Natural killer cell (primary cell): Measurements from ENCODE around the gene SDC3. TPM values are rescaled to one million over a fixed set of nuclear protein-coding genes. Genes with fewer than 3 reads are reported as not detected.

Source experiments
- ATAC-seq, 3 donors: fragments of 150-1000 bp in 2 of 3; fragments of 200-7000 bp in 1 of 3; cut with Tn5 transposase; 1 replicate in 1 of 3; 2 replicates in 2 of 3; pipeline ENCODE4 v1.10.0; 2021; ENCODE audit warnings: mild to moderate bottlenecking in 2 of 3, moderate library complexity in 2 of 3
- DNase-seq, 2 donors: peaks; one replicate each; pipeline versions ENCODE4 v3.0.0 to v3.0.0-alpha.2; 2013 to 2021; ENCODE audit warnings: mixed read lengths in 1 of 2
- H3K27ac ChIP-seq: one replicate; pipeline ENCODE4 v1.5.1; 2013; ENCODE audit warnings: mild to moderate bottlenecking, low read length
- H3K27me3 ChIP-seq: one replicate; pipeline ENCODE4 v1.6.1; 2013; ENCODE audit warnings: low read length; ENCODE audit not compliant: control insufficient read depth, insufficient read depth
- H3K36me3 ChIP-seq: one replicate; pipeline ENCODE4 v1.6.1; 2013; ENCODE audit warnings: low read length; ENCODE audit not compliant: control insufficient read depth, insufficient read depth
- H3K4me1 ChIP-seq: one replicate; pipeline ENCODE4 v1.6.1; 2013; ENCODE audit warnings: low read length; ENCODE audit not compliant: control insufficient read depth, insufficient read depth
- H3K4me3 ChIP-seq: one replicate; pipeline ENCODE4 v1.5.1; 2013; ENCODE audit warnings: low read length
- H3K9me3 ChIP-seq: one replicate; pipeline ENCODE4 v1.6.1; 2013; ENCODE audit warnings: low read length; ENCODE audit not compliant: control insufficient read depth, insufficient read depth
- H3K27ac Mint-ChIP-seq, 2 donors: one replicate each; pipeline ENCODE4 v1.8.0; 2022; ENCODE audit warnings: mild to moderate bottlenecking in 2 of 2, mixed read lengths in 2 of 2, moderate library complexity in 1 of 2
- H3K27me3 Mint-ChIP-seq, 2 donors: one replicate each; pipeline ENCODE4 v1.8.0; 2022; ENCODE audit warnings: low read depth in 2 of 2, mixed read lengths in 2 of 2
- H3K36me3 Mint-ChIP-seq: one replicate; pipeline ENCODE4 v1.8.0; 2022; ENCODE audit warnings: mixed read lengths
- H3K4me1 Mint-ChIP-seq, 2 donors: one replicate each; pipeline ENCODE4 v1.8.0; 2022; ENCODE audit warnings: mixed read lengths in 2 of 2
- H3K4me3 Mint-ChIP-seq: one replicate; pipeline ENCODE4 v1.8.0; 2022; ENCODE audit warnings: mild to moderate bottlenecking, moderate library complexity, mixed read lengths
- H3K9me3 Mint-ChIP-seq, 2 donors: one replicate each; pipeline ENCODE4 v1.8.0; 2022; ENCODE audit warnings: mixed read lengths in 2 of 2
- WGBS: methylation state at CpG from one replicate; pipeline ENCODE4 v1.1.7; 2013; ENCODE audit warnings: missing lambda C conversion rate; ENCODE audit not compliant: insufficient coverage; 5-methylcytosine and 5-hydroxymethylcytosine counted together
- intact Hi-C: fragments of 100-400 bp; cut with micrococcal nuclease; formaldehyde crosslinking; loops from one replicate; pipeline ENCODE4 v1.14.2; 2022
- total RNA-seq, 4 donors: library from RNA; stranded (reverse); fragments of 120-200 nt in 1 of 4; gene quantifications; one replicate each; pipeline versions ENCODE4 v1.2.3 to v1.2.4, GENCODE V29; 2013 to 2022
- TF ChIP-seq, protein P1 (sequence below): fragments of 200-600 bp; IDR thresholded peaks from one replicate; pipeline ENCODE4 v1.8.0; 2022; ENCODE audit warnings: antibody characterized with exemption

The SDC3 gene
- total RNA-seq, 3 donors from 2014 or later (not counting 1 experiment from before 2014, with no cell fraction given) = 0.33 to 0.63 TPM; not detected in 1

DNA sequence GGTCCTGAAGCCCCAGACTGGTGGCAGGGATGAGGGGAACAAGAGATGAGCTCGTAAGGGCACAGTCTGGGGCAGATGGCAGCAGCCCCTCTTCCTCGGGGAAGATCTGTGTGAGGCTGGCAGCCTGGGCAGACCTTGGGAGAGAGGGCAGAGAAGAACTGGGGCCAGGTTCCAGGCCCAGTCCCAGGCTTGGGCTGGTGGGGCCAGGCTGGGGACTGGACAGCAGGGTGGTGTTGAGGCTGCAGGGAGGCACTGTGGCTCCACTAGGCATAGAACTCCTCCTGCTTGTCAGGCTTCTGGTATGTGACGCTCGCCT is 35.7 kb downstream of the SDC3 start:
- Histone ChIP-seq H3K4me1 (peaks cover 17% of the 10 kb centered on the region), H3K9me3 (peaks cover 21% of the 10 kb centered on the region), H3K36me3 (no peaks in the 10 kb centered on the region), H3K4me3 (no peak overlapping the region), H3K27me3 (peaks cover 26% of the 10 kb centered on the region), H3K27ac (no peak overlapping the region)
- ATAC-seq (no peak), DNase-seq (no peak)
- H3K4me3 Mint-ChIP-seq = no peak overlapping the region
- no peak overlapping the region for H3K27ac Mint-ChIP-seq
- no peaks in the 10 kb centered on the region for H3K36me3 Mint-ChIP-seq
- TF ChIP-seq, protein P1, sequence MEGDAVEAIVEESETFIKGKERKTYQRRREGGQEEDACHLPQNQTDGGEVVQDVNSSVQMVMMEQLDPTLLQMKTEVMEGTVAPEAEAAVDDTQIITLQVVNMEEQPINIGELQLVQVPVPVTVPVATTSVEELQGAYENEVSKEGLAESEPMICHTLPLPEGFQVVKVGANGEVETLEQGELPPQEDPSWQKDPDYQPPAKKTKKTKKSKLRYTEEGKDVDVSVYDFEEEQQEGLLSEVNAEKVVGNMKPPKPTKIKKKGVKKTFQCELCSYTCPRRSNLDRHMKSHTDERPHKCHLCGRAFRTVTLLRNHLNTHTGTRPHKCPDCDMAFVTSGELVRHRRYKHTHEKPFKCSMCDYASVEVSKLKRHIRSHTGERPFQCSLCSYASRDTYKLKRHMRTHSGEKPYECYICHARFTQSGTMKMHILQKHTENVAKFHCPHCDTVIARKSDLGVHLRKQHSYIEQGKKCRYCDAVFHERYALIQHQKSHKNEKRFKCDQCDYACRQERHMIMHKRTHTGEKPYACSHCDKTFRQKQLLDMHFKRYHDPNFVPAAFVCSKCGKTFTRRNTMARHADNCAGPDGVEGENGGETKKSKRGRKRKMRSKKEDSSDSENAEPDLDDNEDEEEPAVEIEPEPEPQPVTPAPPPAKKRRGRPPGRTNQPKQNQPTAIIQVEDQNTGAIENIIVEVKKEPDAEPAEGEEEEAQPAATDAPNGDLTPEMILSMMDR = no peak
- 89% methylated on average over 4 of the region's 4 CpGs for WGBS
- no peaks in the 10 kb centered on the region for H3K9me3 Mint-ChIP-seq
- peaks cover 39 to 49% of the 10 kb centered on the region in 2 donors for H3K27me3 Mint-ChIP-seq
- intact Hi-C loops = no loop called here
- H3K4me1 Mint-ChIP-seq = peaks cover 6 to 11% of the 10 kb centered on the region in 2 donors

DNA sequence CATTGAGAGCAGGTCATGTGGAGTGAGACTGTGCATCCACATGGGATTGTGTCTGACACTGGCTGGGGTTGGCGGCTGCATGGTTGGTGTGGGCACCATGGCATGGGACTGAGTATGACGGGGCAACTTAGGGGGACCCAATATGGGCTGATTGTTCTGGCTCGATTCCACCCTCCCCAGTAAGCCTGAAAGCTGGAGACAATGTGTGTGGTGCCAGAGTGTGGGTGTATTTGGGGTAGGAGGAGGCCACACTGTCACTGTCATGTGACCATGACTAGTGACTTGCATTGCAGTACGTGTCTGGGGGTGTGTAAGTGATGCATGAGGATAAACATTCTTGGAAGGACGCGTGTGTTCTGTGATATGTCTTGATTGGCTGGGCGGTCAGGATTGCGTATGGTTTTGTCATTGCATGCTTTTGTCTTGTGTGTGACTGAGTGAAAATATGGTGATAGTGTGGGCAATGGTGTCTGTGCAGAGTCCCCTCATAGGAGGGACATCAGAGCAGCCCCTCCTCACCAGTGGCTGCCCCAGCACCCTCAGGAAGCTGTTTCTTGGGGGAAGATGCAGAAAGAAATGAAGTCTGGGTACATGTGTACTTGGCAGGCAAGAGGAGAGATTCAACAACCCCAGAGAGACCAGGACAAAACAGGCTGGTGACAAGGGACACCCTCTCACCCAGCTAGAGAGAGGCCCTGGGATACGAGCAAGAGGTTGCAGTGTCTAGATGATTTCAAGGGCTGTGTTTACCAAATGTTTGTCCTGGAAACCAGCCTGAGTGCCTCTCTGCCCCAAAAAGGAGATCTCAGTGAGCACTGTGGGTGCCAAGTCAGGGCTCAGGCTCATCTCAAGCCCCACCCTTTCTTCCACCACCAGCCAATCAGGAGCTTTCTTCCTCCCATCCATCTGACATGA is 36.3 kb downstream of the SDC3 start:
- ATAC-seq (no peak), DNase-seq (no peak)
- Mint-ChIP-seq H3K4me3 (no peak overlapping the region), H3K36me3 (no peaks in the 10 kb centered on the region), H3K27ac (no peak overlapping the region), H3K9me3 (no peaks in the 10 kb centered on the region), H3K4me1 (peaks cover 6 to 11% of the 10 kb centered on the region in 2 donors), H3K27me3 (peaks cover 34 to 51% of the 10 kb centered on the region in 2 donors)
- Histone ChIP-seq H3K27me3 (peaks cover 25% of the 10 kb centered on the region), H3K4me1 (peaks cover 17% of the 10 kb centered on the region), H3K27ac (no peak overlapping the region), H3K4me3 (no peak overlapping the region), H3K9me3 (peaks cover 21% of the 10 kb centered on the region), H3K36me3 (no peaks in the 10 kb centered on the region)
- intact Hi-C loops = no loop called here
- TF ChIP-seq, protein P1 = no peak
- 86% methylated on average over 9 of the region's 9 CpGs for WGBS

DNA sequence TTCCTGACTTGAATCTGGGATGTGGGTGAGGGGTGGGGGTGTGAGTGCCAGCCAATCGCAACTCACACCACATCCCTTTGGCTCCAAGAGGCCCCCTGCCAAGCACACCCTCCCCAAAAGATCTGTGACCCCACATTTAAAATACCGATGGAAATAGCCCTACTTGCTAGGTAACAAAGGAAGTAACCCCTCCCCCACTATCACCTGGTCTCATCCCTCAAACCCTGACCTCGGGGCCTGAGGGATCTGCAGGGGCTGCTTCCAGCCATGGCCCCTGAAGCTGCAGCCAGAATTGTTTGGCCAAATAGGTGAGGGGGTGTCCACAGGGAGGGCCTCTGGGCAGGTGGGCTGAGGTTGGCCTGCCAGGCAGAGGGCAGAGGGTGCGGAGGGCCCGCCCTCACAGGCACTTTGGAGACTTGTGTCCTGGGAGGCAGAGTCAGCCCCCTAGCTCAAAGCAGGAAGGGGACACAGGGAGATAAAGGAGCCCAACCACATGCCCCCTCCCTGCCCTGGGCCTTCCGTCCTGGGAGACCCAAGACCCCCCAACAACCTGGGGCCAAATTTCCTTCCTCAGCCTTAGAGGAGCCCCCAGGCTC is 37.2 kb downstream of the SDC3 start:
- no peak overlapping the region for H3K27ac Mint-ChIP-seq
- Histone ChIP-seq H3K4me3 (no peak overlapping the region), H3K36me3 (no peaks in the 10 kb centered on the region), H3K4me1 (peaks cover 17% of the 10 kb centered on the region), H3K27me3 (peaks cover 34% of the 10 kb centered on the region), H3K27ac (no peak overlapping the region), H3K9me3 (peaks cover 21% of the 10 kb centered on the region)
- no peaks in the 10 kb centered on the region for H3K36me3 Mint-ChIP-seq
- 80% methylated on average over 6 of the region's 6 CpGs for WGBS
- H3K4me1 Mint-ChIP-seq = peaks cover 6 to 11% of the 10 kb centered on the region in 2 donors
- no peak overlapping the region for H3K4me3 Mint-ChIP-seq
- intact Hi-C loops = no loop called here
- no peaks in the 10 kb centered on the region for H3K9me3 Mint-ChIP-seq
- DNase-seq (no peak), ATAC-seq (no peak)
- peaks cover 42 to 60% of the 10 kb centered on the region in 2 donors for H3K27me3 Mint-ChIP-seq
- TF ChIP-seq, protein P1 = no peak
